Panc1 (cell line): Measurements from ENCODE around the gene MXRA8. TPM values are rescaled to one million over a fixed set of nuclear protein-coding genes. Genes with fewer than 3 reads are reported as not detected.

Experiments
- ATAC-seq: fragments of 200-7000 bp; cut with Tn5 transposase; 2 replicates; pipeline ENCODE4 v1.9.1; 2020; ENCODE audit warnings: mild to moderate bottlenecking, moderate library complexity
- BruUV-seq: library from RNA; stranded (reverse); fragments of 400-500 nt; replicated peaks from 2 replicates; lab custom pipeline; 2021; lab: Mats Ljungman, UMichigan
- CTCF ChIA-PET: fragments of 300-600 bp; sonication (Branson Sonifier 250); formaldehyde crosslinking; loops from one replicate; lab custom pipeline; 2022; ENCODE audit warnings: antibody characterized with exemption; lab: Charles Lee
- POLR2A ChIA-PET: fragments of 300-600 bp; sonication (Branson Sonifier 250); formaldehyde crosslinking; loops from one replicate; lab custom pipeline; 2022; ENCODE audit warnings: antibody characterized with exemption; lab: Charles Lee
- DNase-seq: peaks from one replicate; pipeline ENCODE4 v3.0.0-alpha.2; 2010; ENCODE audit warnings: low read depth, low spot score
- H3K27ac ChIP-seq: 2 replicates; pipeline ENCODE4 v1.5.1; 2011; ENCODE audit warnings: mild to moderate bottlenecking, low read length, inconsistent platforms
- H3K27me3 ChIP-seq: fragments of 200-500 bp; sonication (Bioruptor generic); 2 replicates; pipeline ENCODE4 v1.6.0; 2014; ENCODE audit warnings: low read length, inconsistent platforms; ENCODE audit not compliant: control insufficient read depth, insufficient read depth
- H3K36me3 ChIP-seq: fragments of 200-500 bp; sonication (Bioruptor generic); 2 replicates; pipeline ENCODE4 v1.5.1; 2014; ENCODE audit warnings: inconsistent platforms, mild to moderate bottlenecking, low read length, moderate library complexity; ENCODE audit not compliant: control insufficient read depth, insufficient read depth
- H3K4me1 ChIP-seq: 2 replicates; pipeline ENCODE4 v1.5.1; 2011; ENCODE audit warnings: inconsistent platforms, mild to moderate bottlenecking, low read length, moderate library complexity; ENCODE audit not compliant: control insufficient read depth, insufficient read depth
- H3K4me3 ChIP-seq, 2 experiments: 2 replicates each; pipeline ENCODE4 v1.5.1; 2011 to 2012; ENCODE audit warnings: low read depth in 2 of 2, low read length in 2 of 2, mild to moderate bottlenecking in 2 of 2, inconsistent platforms in 1 of 2, moderate library complexity in 1 of 2
- H3K9me3 ChIP-seq: fragments of 200-500 bp; sonication (Bioruptor generic); 2 replicates; pipeline ENCODE4 v1.5.1; 2014; ENCODE audit warnings: low read depth, mild to moderate bottlenecking, inconsistent platforms, low read length, moderate library complexity; ENCODE audit not compliant: control insufficient read depth, insufficient read depth
- CTCF ChIP-seq: fragments of 450-650 bp; IDR thresholded peaks from 2 replicates; pipeline ENCODE4 v1.5.1; 2017; ENCODE audit warnings: mild to moderate bottlenecking
- POLR2AphosphoS5 ChIP-seq: IDR thresholded peaks from 2 replicates; pipeline ENCODE4 v1.6.1; 2012; ENCODE audit warnings: mild to moderate bottlenecking, low read depth, low read length, moderate library complexity
- REST ChIP-seq, 2 experiments: IDR thresholded peaks; 2 replicates each; pipeline ENCODE4 v1.6.1; 2011 to 2012; ENCODE audit warnings: low read depth in 2 of 2, control low read depth in 1 of 2, low read length in 1 of 2, mild to moderate bottlenecking in 1 of 2, moderate library complexity in 1 of 2; ENCODE audit not compliant: insufficient read depth in 1 of 2
- SIN3A ChIP-seq: IDR thresholded peaks from 2 replicates; pipeline ENCODE4 v1.6.1; 2012; ENCODE audit warnings: low read depth, mild to moderate bottlenecking, low read length, moderate library complexity, borderline replicate concordance; ENCODE audit not compliant: insufficient read depth
- TCF7L2 ChIP-seq: IDR thresholded peaks from 2 replicates; pipeline ENCODE4 v1.6.1; 2011; ENCODE audit warnings: mild to moderate bottlenecking, low read depth, low read length, inconsistent platforms
- in situ Hi-C: cut with HindIII; loops from 2 replicates; pipeline ENCODE4 v1.10.0; 2016; ENCODE audit warnings: low sequenced_read_pairs, low pct_unique_long_range_greater_than_20kb
- intact Hi-C: fragments of 100-400 bp; cut with micrococcal nuclease; formaldehyde crosslinking; loops from one replicate; pipeline ENCODE4 v1.10.0; 2022; ENCODE audit not compliant: unreplicated experiment
- total RNA-seq: library from RNA; stranded (reverse); gene quantifications from one replicate; pipeline ENCODE4 v1.2.1, GENCODE V29; 2021; ENCODE audit not compliant: unreplicated experiment

MXRA8 gene
- total RNA-seq, 1 experiment from 2014 or later: 96.0 TPM

- BruUV-seq: no TSS peak
- Histone ChIP-seq H3K4me3 (peak within 1 kb of the TSS; percentile 83 to 87), H3K27me3 (no peaks in the 10 kb centered on the region), H3K9me3 (no peaks in the 10 kb centered on the region), H3K4me1 (peaks cover 31% of the 10 kb centered on the region), H3K36me3 (no peaks in the 10 kb centered on the region; the same call in none of the 2 replicates), H3K27ac (peak within 1 kb of the TSS; percentile 91)
- ATAC-seq (peak; percentile 84), DNase-seq (no peak)
- in situ Hi-C loops: no loop called here
- TF ChIP-seq CTCF (no peak), POLR2AphosphoS5 (peak; percentile 86), REST (IDR thresholded peaks at IDR 0.05; ENCODE audit: insufficient read depth in 1 of 2, low read depth in 2 of 2, low read length in 1 of 2) (0 out of 4 replicates have a peak, but pooled peaks of 1 of the 2 experiments have one; percentile 2), TCF7L2 (no peak), SIN3A (no peak)
- intact Hi-C loops: no loop called here
- POLR2A ChIA-PET: no interaction called here
- CTCF ChIA-PET: interaction anchor here (1.2 kb wide), 1 partner anchor 117 kb away, joined by 3 read pairs; no protein-coding TSS in a partner anchor
Measured at GRCh38 chr1:1324524-1325287, 33.6 kb downstream of the MXRA8 start, which contains the start of the genes CPTP and INTS11. Gene CPTP (plus strand): TSS chr1:1324802. CDS start chr1:1326911, 2,109 bp downstream. Gene INTS11 (minus strand): TSS chr1:1324660. CDS start chr1:1324608, 52 bp downstream.

- ChIA-PET CTCF (interaction anchor here (0.7 kb wide), 1 partner anchor 75 kb away, joined by 4 read pairs; the partner anchor contains the start of gene CCNL2), POLR2A (no interaction called here)
- BruUV-seq: no TSS peak
- Histone ChIP-seq H3K4me1 (peaks cover 33% of the 10 kb centered on the region), H3K4me3 (peak overlapping the region; percentile 71 to 87), H3K36me3 (no peaks in the 10 kb centered on the region; the same call in none of the 2 replicates), H3K27ac (peak overlapping the region; percentile 79), H3K9me3 (no peaks in the 10 kb centered on the region), H3K27me3 (no peaks in the 10 kb centered on the region)
- intact Hi-C loops (no loop called here), in situ Hi-C loops (no loop called here)
- DNase-seq (no peak), ATAC-seq (peak; percentile 54)
- no peak for TF ChIP-seq CTCF
- no peak for TF ChIP-seq SIN3A
- no peak for TF ChIP-seq POLR2AphosphoS5
- TF ChIP-seq TCF7L2: no peak
- TF ChIP-seq REST (IDR thresholded peaks at IDR 0.05; ENCODE audit: insufficient read depth in 1 of 2, low read depth in 2 of 2, low read length in 1 of 2): no peak
Measured at GRCh38 chr1:1324084-1324523, 34.3 kb downstream of the MXRA8 start.
